ENCODE measurements around the gene PIWIL4.

- TF ChIP-seq CTCF (IDR thresholded peaks at IDR 0.05) (no peak), POLR2A (IDR thresholded peaks at IDR 0.05) (no peak)
Observed at GRCh38 chr11:94588366-94588942, 21.3 kb downstream of the PIWIL4 start.
